HepG2 (cell line): ENCODE results near the gene FRMD5.
"Not testable (repeated sequence)": the region's sequence is repeated elsewhere in the genome, so short reads cannot be mapped to it uniquely, and the experiment has no call there.

Experiments used
- ATF6 ChIP-seq: sonication (generic); formaldehyde crosslinking; conservative IDR thresholded peaks from 2 replicates; pipeline ENCODE4 v1.4.0; 2020; ENCODE audit warnings: missing genetic modification reagents
- CTCF ChIP-seq: sonication (generic); formaldehyde crosslinking; IDR thresholded peaks from 2 replicates; pipeline ENCODE4 v1.5.0; 2020; ENCODE audit warnings: mild to moderate bottlenecking, missing genetic modification reagents, moderate library complexity
- EHMT2 ChIP-seq: fragments of 200-600 bp; sonication (generic); IDR thresholded peaks from 2 replicates; pipeline ENCODE4 v1.7.0; 2017; ENCODE audit warnings: antibody characterized with exemption, low read depth, low read length, borderline replicate concordance
- ELF4 ChIP-seq: sonication (generic); formaldehyde crosslinking; IDR thresholded peaks from 2 replicates; pipeline ENCODE4 v1.5.0; 2020; ENCODE audit warnings: missing genetic modification reagents, mild to moderate bottlenecking, moderate library complexity, borderline replicate concordance
- EZH2 ChIP-seq: conservative IDR thresholded peaks from 2 replicates; pipeline ENCODE4 v1.6.1; 2012; ENCODE audit warnings: mild to moderate bottlenecking, low read depth, low read length, moderate library complexity
- HCFC1 ChIP-seq: fragments of 150-350 bp; IDR thresholded peaks from 2 replicates; pipeline ENCODE4 v1.6.1; 2014; ENCODE audit warnings: low read depth, low read length
- HIVEP1 ChIP-seq: sonication (generic); formaldehyde crosslinking; IDR thresholded peaks from 2 replicates; pipeline ENCODE4 v1.4.0; 2020; ENCODE audit warnings: mild to moderate bottlenecking, missing genetic modification reagents
- JUND ChIP-seq: sonication (generic); formaldehyde crosslinking; IDR thresholded peaks from 2 replicates; pipeline ENCODE4 v1.8.0; 2022; ENCODE audit warnings: mild to moderate bottlenecking, missing genetic modification reagents
- ZBTB8A ChIP-seq: sonication (generic); formaldehyde crosslinking; IDR thresholded peaks from 2 replicates; pipeline ENCODE4 v1.4.0; 2020; ENCODE audit warnings: mild to moderate bottlenecking, low read depth, missing genetic modification reagents, borderline replicate concordance
- ZC3H4 ChIP-seq: sonication (generic); formaldehyde crosslinking; IDR thresholded peaks from 2 replicates; pipeline ENCODE4 v1.4.0; 2020; ENCODE audit warnings: missing genetic modification reagents, borderline replicate concordance

- TF ChIP-seq ATF6; EHMT2; CTCF (CRISPR knock-in tag); ELF4 (CRISPR knock-in tag); EZH2; JUND (CRISPR knock-in tag); HCFC1; ZC3H4; ZBTB8A (CRISPR knock-in tag); HIVEP1 (CRISPR knock-in tag): not testable (repeated sequence)
Observed at GRCh38 chr15:43832485-43832884, 362.6 kb downstream of the FRMD5 start.
